Neuronal stem cell (in vitro differentiated cells): Measurements from ENCODE around the gene OCA2.

Experiments
- DNase-seq: peaks from one replicate; pipeline ENCODE4 v3.0.0-alpha.2; 2013; ENCODE audit warnings: low spot score
- H2AFZ ChIP-seq: one replicate; pipeline ENCODE4 v1.6.1; 2013; ENCODE audit warnings: mild to moderate bottlenecking, low read length, inconsistent platforms
- H2AK5ac ChIP-seq: 2 replicates; pipeline ENCODE4 v1.6.1; 2013; ENCODE audit warnings: low read depth, mild to moderate bottlenecking, inconsistent platforms, low read length, moderate library complexity, mixed read lengths
- H2BK120ac ChIP-seq: 2 replicates; pipeline ENCODE4 v1.6.1; 2013; ENCODE audit warnings: low read depth, mild to moderate bottlenecking, inconsistent platforms, low read length, moderate library complexity, mixed read lengths
- H2BK12ac ChIP-seq: one replicate; pipeline ENCODE4 v1.6.1; 2013; ENCODE audit warnings: low read length, inconsistent platforms
- H2BK15ac ChIP-seq: 2 replicates; pipeline ENCODE4 v1.6.1; 2013; ENCODE audit warnings: mild to moderate bottlenecking, low read length, inconsistent platforms, mixed read lengths
- H2BK5ac ChIP-seq: one replicate; pipeline ENCODE4 v1.6.1; 2013; ENCODE audit warnings: inconsistent platforms, mild to moderate bottlenecking, low read length, moderate library complexity
- H3K14ac ChIP-seq: one replicate; pipeline ENCODE4 v1.6.1; 2013; ENCODE audit warnings: low read length, inconsistent platforms
- H3K18ac ChIP-seq: 2 replicates; pipeline ENCODE4 v1.6.1; 2013; ENCODE audit warnings: low read length, inconsistent platforms
- H3K23ac ChIP-seq: 2 replicates; pipeline ENCODE4 v1.6.1; 2013; ENCODE audit warnings: low read depth, mild to moderate bottlenecking, mixed read lengths, low read length, inconsistent platforms; ENCODE audit not compliant: poor library complexity
- H3K27ac ChIP-seq: replicated peaks from 3 replicates; pipeline ENCODE4 v1.5.1; 2013; ENCODE audit warnings: low read length, inconsistent platforms
- H3K27me3 ChIP-seq, 3 experiments: 2 replicates each; pipeline ENCODE4 v1.6.1; 2013; ENCODE audit warnings: low read length in 3 of 3, mild to moderate bottlenecking in 2 of 3, inconsistent platforms in 1 of 3, low read depth in 1 of 3, mixed read lengths in 1 of 3, moderate library complexity in 1 of 3; ENCODE audit not compliant: control insufficient read depth in 3 of 3, insufficient read depth in 3 of 3
- H3K36me3 ChIP-seq, 2 donors: replicated peaks in 1 of 2; 2 replicates each; pipeline ENCODE4 v1.6.1; 2013; ENCODE audit warnings: low read length in 2 of 2; ENCODE audit not compliant: control insufficient read depth in 2 of 2, insufficient read depth in 2 of 2
- H3K4ac ChIP-seq: 2 replicates; pipeline ENCODE4 v1.6.1; 2013; ENCODE audit warnings: inconsistent platforms, mild to moderate bottlenecking, low read length, moderate library complexity
- H3K4me1 ChIP-seq, 2 donors: 1 replicate in 1 of 2; 2 replicates in 1 of 2; pipeline ENCODE4 v1.6.1; 2013; ENCODE audit warnings: low read length in 2 of 2, low read depth in 1 of 2; ENCODE audit not compliant: control insufficient read depth in 2 of 2, insufficient read depth in 1 of 2
- H3K4me2 ChIP-seq: one replicate; pipeline ENCODE4 v1.6.1; 2013; ENCODE audit warnings: mild to moderate bottlenecking, low read length, inconsistent platforms; ENCODE audit not compliant: insufficient read depth, poor library complexity, severe bottlenecking
- H3K4me3 ChIP-seq, 2 donors: 2 replicates each; pipeline ENCODE4 v1.5.1; 2013; ENCODE audit warnings: low read length in 2 of 2, mild to moderate bottlenecking in 2 of 2, inconsistent platforms in 1 of 2, moderate library complexity in 1 of 2
- H3K79me1 ChIP-seq: one replicate; pipeline ENCODE4 v1.6.1; 2013; ENCODE audit warnings: low read depth, mild to moderate bottlenecking, inconsistent platforms, low read length, moderate library complexity
- H3K9ac ChIP-seq: one replicate; pipeline ENCODE4 v1.6.1; 2013; ENCODE audit warnings: mild to moderate bottlenecking, low read depth, low read length, inconsistent platforms; ENCODE audit not compliant: poor library complexity
- H3K9me3 ChIP-seq, 2 donors: replicated peaks in 1 of 2; 2 replicates each; pipeline versions ENCODE3 to v1.6.1; 2013; ENCODE audit warnings: low read length in 2 of 2, mild to moderate bottlenecking in 2 of 2, inconsistent platforms in 1 of 2, low read depth in 1 of 2, mixed read lengths in 1 of 2, moderate library complexity in 1 of 2; ENCODE audit not compliant: control insufficient read depth in 2 of 2, insufficient read depth in 1 of 2
- H4K8ac ChIP-seq: one replicate; pipeline ENCODE4 v1.6.1; 2013; ENCODE audit warnings: low read depth, mild to moderate bottlenecking, inconsistent platforms, low read length, moderate library complexity
- H4K91ac ChIP-seq: one replicate; pipeline ENCODE4 v1.6.1; 2013; ENCODE audit warnings: low read length, low read depth, mild to moderate bottlenecking, inconsistent platforms; ENCODE audit not compliant: poor library complexity
- WGBS, 2 donors: extraction: QIAGEN DNeasy Blood & Tissue Kit; methylation state at CpG; one replicate each; pipeline ENCODE4 v1.1.7; 2013; ENCODE audit warnings: missing lambda C conversion rate in 2 of 2, mixed read lengths in 1 of 2; ENCODE audit not compliant: insufficient read length in 2 of 2, insufficient replicate concordance in 1 of 2; ENCODE audit errors: extremely low coverage in 2 of 2; 5-methylcytosine and 5-hydroxymethylcytosine counted together

The OCA2 gene

DNA sequence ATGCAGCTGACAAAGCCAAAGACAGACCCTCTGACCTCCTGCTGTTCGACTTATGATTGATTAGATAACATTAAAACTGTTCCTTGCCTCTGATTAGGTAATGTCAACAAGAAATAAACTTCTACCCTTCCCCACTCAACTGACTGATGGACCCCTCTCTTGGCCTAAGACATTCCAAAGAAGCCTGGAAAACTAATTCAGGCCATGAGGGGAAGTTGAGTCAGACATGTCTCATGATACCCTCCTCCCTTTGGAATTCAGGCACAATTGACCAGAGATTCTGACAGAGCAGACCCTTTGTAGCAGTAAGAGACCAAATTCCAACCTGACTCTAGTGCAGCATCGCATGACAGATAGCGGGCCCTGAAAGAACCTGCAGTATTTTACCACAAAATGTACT, 354.5 kb downstream of the OCA2 start:
- Histone ChIP-seq H3K9me3 (peaks cover 0 to 4% of the 10 kb centered on the region in 2 donors), H2BK15ac (no peak overlapping the region), H3K18ac (no peak overlapping the region), H2BK5ac (no peak overlapping the region), H3K36me3 (no peaks in the 10 kb centered on the region), H3K27me3 (peaks cover 0 to 2% (median 0%) of the 10 kb centered on the region in 3 experiments), H4K91ac (no peak overlapping the region), H2BK12ac (no peak overlapping the region), H2AK5ac (no peak overlapping the region), H3K14ac (no peak overlapping the region), H2AFZ (no peak overlapping the region), H3K27ac (no peak overlapping the region), H2BK120ac (no peak overlapping the region), H3K9ac (no peak overlapping the region), H3K79me1 (no peaks in the 10 kb centered on the region), H3K4me1 (peaks cover 0 to 1% of the 10 kb centered on the region in 2 donors), H3K4ac (no peak overlapping the region), H3K23ac (no peak overlapping the region), H4K8ac (no peak overlapping the region), H3K4me2 (no peak overlapping the region), H3K4me3 (no peak overlapping the region)
- no peak for DNase-seq
- no CpG with 5 or more reads among the region's 3 CpGs for WGBS, 2 donors

DNA sequence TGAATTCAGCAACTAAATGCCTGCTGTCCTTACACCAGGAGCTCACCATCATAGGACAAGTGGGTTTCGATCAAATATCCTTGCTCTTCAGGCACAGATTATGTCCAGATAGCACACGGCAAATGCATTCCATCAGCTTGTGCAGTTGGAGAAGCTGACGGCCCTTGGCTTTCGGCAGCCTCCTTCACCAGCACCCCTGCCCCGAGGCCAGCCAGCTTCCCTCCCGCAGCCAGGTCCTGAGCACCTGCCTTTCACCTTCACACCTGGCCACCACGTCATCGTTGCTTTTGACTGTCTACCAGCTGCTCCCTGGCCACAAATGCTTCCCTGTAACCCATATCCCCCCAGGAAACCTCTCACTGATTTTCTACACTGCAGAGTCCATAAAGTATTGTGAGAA, 355.5 kb downstream of the OCA2 start:
- Histone ChIP-seq H3K36me3 (no peaks in the 10 kb centered on the region), H2BK120ac (no peak overlapping the region), H3K9ac (no peak overlapping the region), H3K14ac (no peak overlapping the region), H2BK5ac (no peak overlapping the region), H3K4ac (no peak overlapping the region), H4K91ac (no peak overlapping the region), H2BK15ac (no peak overlapping the region), H3K4me1 (peaks cover 0 to 1% of the 10 kb centered on the region in 2 donors), H3K79me1 (no peaks in the 10 kb centered on the region), H2AFZ (no peak overlapping the region), H3K4me3 (no peak overlapping the region), H4K8ac (no peak overlapping the region), H3K27me3 (peaks cover 0 to 2% (median 0%) of the 10 kb centered on the region in 3 experiments), H3K18ac (peak overlapping the region; percentile 62), H3K23ac (no peak overlapping the region), H3K4me2 (no peak overlapping the region), H2AK5ac (no peak overlapping the region), H2BK12ac (peak overlapping the region; percentile 59), H3K9me3 (peaks cover 0 to 4% of the 10 kb centered on the region in 2 donors), H3K27ac (no peak overlapping the region)
- WGBS, 2 donors: no CpG with 5 or more reads among the region's 8 CpGs
- DNase-seq: no peak

DNA sequence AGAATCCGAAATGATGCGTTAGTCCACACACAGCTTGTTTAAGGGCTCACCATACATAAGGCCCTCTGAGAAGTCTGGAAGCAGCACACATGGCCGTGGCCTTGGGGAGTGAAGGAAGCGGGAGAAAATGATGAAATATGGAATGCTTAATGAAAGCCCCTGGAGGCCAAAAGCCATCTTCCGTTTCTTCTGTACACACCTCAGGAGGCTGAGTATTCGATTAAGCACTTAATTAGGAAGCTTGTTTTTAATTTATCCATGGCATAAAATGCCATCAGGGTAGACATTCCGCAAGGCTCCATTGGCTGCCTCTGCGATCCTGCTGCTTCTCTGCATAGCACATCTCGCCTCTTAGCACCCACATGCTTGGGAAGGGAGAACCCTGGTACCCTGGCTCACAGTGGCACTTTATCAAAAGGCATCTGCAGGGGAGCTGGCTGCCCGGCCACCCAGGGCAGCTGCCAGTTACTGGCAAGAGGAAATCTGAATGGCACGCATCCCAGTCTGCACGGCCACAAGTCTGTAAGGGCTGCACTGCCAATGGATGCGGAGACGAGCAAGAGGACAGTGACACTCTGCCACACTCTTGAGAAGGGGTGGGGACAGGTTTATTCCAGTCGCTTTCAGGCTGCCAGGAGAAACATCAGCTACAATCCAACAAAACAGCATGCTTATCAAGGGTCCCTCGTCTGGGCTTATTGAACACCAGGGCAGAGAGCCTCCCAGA, 356.2 kb downstream of the OCA2 start:
- no peak for DNase-seq
- no peak overlapping the region for H3K27ac ChIP-seq
- H2AFZ ChIP-seq: no peak overlapping the region
- no peaks in the 10 kb centered on the region for H3K27me3 ChIP-seq
- no peak overlapping the region for H3K4me2 ChIP-seq
- WGBS, 2 donors: no CpG with 5 or more reads among the region's 16 CpGs
- no peak overlapping the region for H3K14ac ChIP-seq
- H2BK12ac ChIP-seq: no peak overlapping the region
- no peaks in the 10 kb centered on the region for H3K36me3 ChIP-seq
- H3K18ac ChIP-seq: peak overlapping the region; percentile 11
- H3K79me1 ChIP-seq: no peaks in the 10 kb centered on the region
- H2AK5ac ChIP-seq: no peak overlapping the region
- H2BK120ac ChIP-seq: no peak overlapping the region
- H4K8ac ChIP-seq: no peak overlapping the region
- peaks cover 0 to 1% of the 10 kb centered on the region in 2 donors for H3K4me1 ChIP-seq
- H3K23ac ChIP-seq: peak overlapping the region; percentile 26
- no peak overlapping the region for H3K9ac ChIP-seq
- H2BK5ac ChIP-seq: no peak overlapping the region
- H3K4me3 ChIP-seq: no peak overlapping the region
- H2BK15ac ChIP-seq: no peak overlapping the region
- no peak overlapping the region for H4K91ac ChIP-seq
- peaks cover 0 to under 1% of the 10 kb centered on the region in 2 donors for H3K9me3 ChIP-seq
- no peak overlapping the region for H3K4ac ChIP-seq

DNA sequence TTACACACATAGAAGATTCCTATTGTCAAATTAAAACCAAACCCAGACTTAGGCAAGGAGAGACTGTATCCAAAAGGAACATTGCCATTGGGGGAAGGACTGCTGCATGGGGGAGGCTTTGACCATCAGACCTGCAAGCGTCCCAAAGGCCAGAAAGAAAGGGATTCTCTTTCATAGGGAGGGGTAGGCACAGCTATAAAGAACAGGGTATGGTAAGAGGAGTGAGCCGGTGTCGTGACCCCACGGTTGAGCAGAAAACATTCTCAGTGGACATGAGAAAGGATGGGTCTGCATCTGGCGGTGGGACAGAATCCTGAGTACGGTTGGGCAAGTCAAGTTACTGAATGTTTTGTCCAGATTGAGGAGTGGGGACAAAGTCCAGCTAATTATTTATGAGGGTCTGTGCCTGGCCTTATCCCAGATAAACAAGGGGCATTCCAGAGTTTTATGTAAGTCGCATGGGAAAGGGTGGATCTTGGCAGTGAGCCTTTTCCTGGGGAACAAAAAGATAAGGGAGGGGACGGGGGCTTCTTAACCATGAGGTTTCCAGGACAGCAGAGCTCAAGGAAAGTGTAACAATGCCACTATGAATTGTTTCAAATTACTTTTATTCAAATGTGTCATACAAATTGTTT, 357.8 kb downstream of the OCA2 start:
- H2AFZ ChIP-seq: no peak overlapping the region
- no peak overlapping the region for H3K4ac ChIP-seq
- H3K23ac ChIP-seq: no peak overlapping the region
- no peak overlapping the region for H4K8ac ChIP-seq
- H3K4me3 ChIP-seq: no peak overlapping the region
- H3K79me1 ChIP-seq: no peaks in the 10 kb centered on the region
- no peak overlapping the region for H3K9ac ChIP-seq
- no peaks in the 10 kb centered on the region for H3K9me3 ChIP-seq
- WGBS, 2 donors: no CpG with 5 or more reads among the region's 8 CpGs
- no peak overlapping the region for H2BK5ac ChIP-seq
- H3K4me1 ChIP-seq: peaks cover 0 to 1% of the 10 kb centered on the region in 2 donors
- no peak overlapping the region for H3K27ac ChIP-seq
- H3K36me3 ChIP-seq: no peaks in the 10 kb centered on the region
- DNase-seq: no peak
- no peak overlapping the region for H2BK120ac ChIP-seq
- H3K14ac ChIP-seq: no peak overlapping the region
- H2BK12ac ChIP-seq: no peak overlapping the region
- no peak overlapping the region for H2BK15ac ChIP-seq
- H4K91ac ChIP-seq: no peak overlapping the region
- no peak overlapping the region for H3K18ac ChIP-seq
- no peaks in the 10 kb centered on the region for H3K27me3 ChIP-seq
- no peak overlapping the region for H3K4me2 ChIP-seq
- no peak overlapping the region for H2AK5ac ChIP-seq
